Endothelial cell of umbilical vein (primary cell): Measurements from ENCODE around the gene ARL10. TPM values are rescaled to one million over a fixed set of nuclear protein-coding genes. Genes with fewer than 3 reads are reported as not detected.

Experiments used
- BruUV-seq: library from RNA; stranded (reverse); fragments of 400-500 nt; replicated peaks from 2 replicates; lab custom pipeline; 2021; lab: Mats Ljungman, UMichigan
- CTCF ChIA-PET: fragments of 300-600, 350-600 bp; sonication (Branson Sonifier 250); formaldehyde crosslinking; loops from one replicate; lab custom pipeline; 2021; ENCODE audit warnings: antibody characterized with exemption, inconsistent platforms; lab: Charles Lee
- POLR2A ChIA-PET: fragments of 300-600, 350-600 bp; sonication (Branson Sonifier 250); formaldehyde crosslinking; loops from one replicate; lab custom pipeline; 2021; ENCODE audit warnings: antibody characterized with exemption, inconsistent platforms; lab: Charles Lee
- DNase-seq: peaks from one replicate; pipeline ENCODE4 v3.0.0-alpha.2; 2011; ENCODE audit warnings: low read depth, low spot score
- FAIRE-seq: peaks from 2 replicates; lab custom pipeline; 2011; peaks lifted over from hg19 to GRCh38; lab: Jason Lieb, UNC
- H2AFZ ChIP-seq: 2 replicates; pipeline ENCODE4 v1.6.0; 2012; ENCODE audit warnings: low read depth, low read length, control low read depth, inconsistent platforms
- H3K27ac ChIP-seq: 2 replicates; pipeline ENCODE4 v1.5.1; 2011; ENCODE audit warnings: low read depth, mild to moderate bottlenecking, control low read depth, low read length, moderate library complexity; ENCODE audit not compliant: insufficient read depth
- H3K27me3 ChIP-seq, 2 experiments: 2 replicates each; pipeline versions ENCODE4 v1.6.0 to v1.6.1; 2011; ENCODE audit warnings: low read length in 2 of 2, mixed read lengths in 1 of 2; ENCODE audit not compliant: control insufficient read depth in 2 of 2, insufficient read depth in 2 of 2
- H3K36me3 ChIP-seq, 2 experiments: 2 replicates in 1 of 2; 3 replicates in 1 of 2; pipeline ENCODE4 v1.5.1; 2011; ENCODE audit warnings: low read length in 2 of 2, mild to moderate bottlenecking in 1 of 2, moderate library complexity in 1 of 2; ENCODE audit not compliant: control insufficient read depth in 2 of 2, insufficient read depth in 2 of 2; ENCODE audit errors: extremely low read depth in 1 of 2
- H3K4me1 ChIP-seq: 3 replicates; pipeline ENCODE4 v1.5.1; 2011; ENCODE audit warnings: mild to moderate bottlenecking, low read length; ENCODE audit not compliant: control insufficient read depth, insufficient read depth; ENCODE audit errors: extremely low read depth
- H3K4me2 ChIP-seq: 2 replicates; pipeline ENCODE4 v1.6.1; 2011; ENCODE audit warnings: low read length, control low read depth, mixed read lengths; ENCODE audit not compliant: insufficient read depth
- H3K4me3 ChIP-seq, 3 experiments: fragments of 200-600 bp in 1 of 3; sonication (generic), shearing (Covaris generic) in 1 of 3; replicated peaks in 1 of 3; 2 replicates each; pipeline ENCODE4 v1.5.1; 2011 to 2016; ENCODE audit warnings: control low read depth in 3 of 3, low read length in 3 of 3, mild to moderate bottlenecking in 2 of 3, inconsistent platforms in 1 of 3, low read depth in 1 of 3, moderate library complexity in 1 of 3; ENCODE audit not compliant: insufficient read depth in 1 of 3
- H3K79me2 ChIP-seq: 2 replicates; pipeline ENCODE4 v1.6.0; 2012; ENCODE audit warnings: low read length, inconsistent platforms; ENCODE audit not compliant: control insufficient read depth, insufficient read depth
- H3K9ac ChIP-seq: replicated peaks from 2 replicates; pipeline ENCODE3; 2011; ENCODE audit warnings: low read length, control low read depth; ENCODE audit not compliant: insufficient read depth; ENCODE audit errors: extremely low read depth
- H3K9me1 ChIP-seq: replicated peaks from 3 replicates; pipeline ENCODE4 v1.6.0; 2011; ENCODE audit warnings: mild to moderate bottlenecking, low read length; ENCODE audit not compliant: control insufficient read depth, insufficient read depth; ENCODE audit errors: extremely low read depth
- H3K9me3 ChIP-seq: replicated peaks from 2 replicates; pipeline ENCODE4 v1.5.1; 2012; ENCODE audit warnings: low read length, inconsistent platforms; ENCODE audit not compliant: control insufficient read depth, insufficient read depth
- H4K20me1 ChIP-seq: replicated peaks from 2 replicates; pipeline ENCODE3; 2011; ENCODE audit warnings: mild to moderate bottlenecking, low read length; ENCODE audit not compliant: control insufficient read depth, insufficient read depth; ENCODE audit errors: extremely low read depth
- EZH2 ChIP-seq: IDR thresholded peaks from 2 replicates; pipeline ENCODE4 v1.6.1; 2012; ENCODE audit warnings: borderline replicate concordance, low read depth, mild to moderate bottlenecking, moderate library complexity, low read length, inconsistent platforms; ENCODE audit not compliant: severe bottlenecking
- FOS ChIP-seq: IDR thresholded peaks from 2 replicates; pipeline ENCODE4 v1.6.1; 2011; ENCODE audit warnings: mild to moderate bottlenecking, low read length, moderate library complexity, borderline replicate concordance; ENCODE audit not compliant: insufficient read depth
- GATA2 ChIP-seq: IDR thresholded peaks from 2 replicates; pipeline ENCODE4 v1.7.0; 2011; ENCODE audit warnings: low read depth, mild to moderate bottlenecking, moderate library complexity, mixed read lengths, low read length; ENCODE audit not compliant: insufficient read length, insufficient read depth
- JUN ChIP-seq: IDR thresholded peaks from 2 replicates; pipeline ENCODE4 v1.6.1; 2011; ENCODE audit warnings: borderline replicate concordance, low read depth; ENCODE audit not compliant: insufficient read length, insufficient read depth
- MAX ChIP-seq: IDR thresholded peaks from 2 replicates; pipeline ENCODE4 v1.6.1; 2011; ENCODE audit not compliant: insufficient read depth, insufficient read length
- MYC ChIP-seq: IDR thresholded peaks from one replicate; pipeline ENCODE4 v1.6.1; 2011; ENCODE audit warnings: mild to moderate bottlenecking, low read depth, low read length
- POLR2A ChIP-seq: IDR thresholded peaks from 2 replicates; pipeline ENCODE4 v1.6.1; 2012; ENCODE audit warnings: low read depth, mild to moderate bottlenecking, control low read depth, low read length
- POLR2AphosphoS5 ChIP-seq: IDR thresholded peaks from 2 replicates; pipeline ENCODE4 v1.6.1; 2012; ENCODE audit warnings: low read depth, mild to moderate bottlenecking, control low read depth, low read length, moderate library complexity; ENCODE audit not compliant: insufficient read depth
- dilution Hi-C: fragments of 300-500 bp; cut with MboI; formaldehyde crosslinking; loops from one replicate; pipeline ENCODE4 v1.15.0; 2019; ENCODE audit warnings: low sequenced_read_pairs; ENCODE audit not compliant: extremely low pct_ligation_motif_present
- intact Hi-C: fragments of 100-400 bp; cut with micrococcal nuclease; formaldehyde crosslinking; loops from one replicate; pipeline ENCODE4 v1.10.0; 2022
- polyA plus RNA-seq, 4 experiments: library from polyadenylated mRNA; depleted of rRNA in 3 of 4; stranded (reverse) in 3 of 4; unstranded in 1 of 4; fragments of >200 nt; gene quantifications; 2 replicates each; pipeline versions ENCODE4 v1.2.1 to v1.2.3, GENCODE V29; 2011 to 2012; ENCODE audit warnings: missing spikeins in 1 of 4
- total RNA-seq: library from RNA; stranded (reverse); gene quantifications from 2 replicates; pipeline ENCODE4 v1.2.3, GENCODE V29; 2021
- TF ChIP-seq, protein P1 (sequence below), 2 donors: IDR thresholded peaks; 1 replicate in 1 of 2; 2 replicates in 1 of 2; pipeline ENCODE4 v1.5.1; 2011; ENCODE audit warnings: low read length in 2 of 2, mild to moderate bottlenecking in 2 of 2, moderate library complexity in 2 of 2, control low read depth in 1 of 2, inconsistent platforms in 1 of 2, low read depth in 1 of 2; ENCODE audit not compliant: insufficient read depth in 1 of 2; ENCODE audit errors: extremely low read depth in 1 of 2

The ARL10 gene
- total and polyA plus RNA-seq, 2 donors (not counting 3 experiments of a cell fraction or from before 2014, with no cell fraction given) = 7.7 to 20.7 TPM

DNA sequence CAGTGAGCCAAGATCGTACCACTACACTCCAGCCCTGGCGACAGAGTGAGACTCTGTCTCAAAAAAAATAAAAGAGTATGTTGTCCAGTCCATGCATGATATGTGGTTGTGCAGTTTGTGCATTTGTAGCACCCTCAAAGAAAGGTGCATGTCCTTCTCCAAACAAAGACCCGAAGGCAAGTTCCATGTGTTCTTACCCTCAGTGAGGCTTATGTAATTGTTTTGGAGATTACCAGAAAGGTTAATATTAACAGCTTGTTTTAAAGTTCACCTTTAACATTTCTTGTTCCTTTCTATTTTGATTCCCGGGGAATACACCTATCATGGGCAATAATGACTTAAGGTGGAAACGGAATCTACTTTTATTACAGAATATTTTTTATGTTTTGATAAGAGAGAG lies 26.0 kb upstream of the ARL10 start:
- intact Hi-C loops = no loop called here
- no peak overlapping the region for H3K4me2 ChIP-seq
- BruUV-seq = no TSS peak
- DNase-seq = no peak
- H3K9me1 ChIP-seq = no peaks in the 10 kb centered on the region
- no peak overlapping the region for H3K4me3 ChIP-seq
- ChIA-PET CTCF (interaction anchor here (1.1 kb wide), 1 partner anchor 13 kb away, joined by 3 read pairs; no protein-coding TSS in a partner anchor), POLR2A (no interaction called here)
- no peak for TF ChIP-seq GATA2
- TF ChIP-seq MYC = no peak
- TF ChIP-seq POLR2A = no peak
- no peak for TF ChIP-seq EZH2
- no peak for TF ChIP-seq JUN
- no peak for TF ChIP-seq POLR2AphosphoS5
- TF ChIP-seq FOS = no peak
- no peak for TF ChIP-seq MAX
- TF ChIP-seq, protein P1, sequence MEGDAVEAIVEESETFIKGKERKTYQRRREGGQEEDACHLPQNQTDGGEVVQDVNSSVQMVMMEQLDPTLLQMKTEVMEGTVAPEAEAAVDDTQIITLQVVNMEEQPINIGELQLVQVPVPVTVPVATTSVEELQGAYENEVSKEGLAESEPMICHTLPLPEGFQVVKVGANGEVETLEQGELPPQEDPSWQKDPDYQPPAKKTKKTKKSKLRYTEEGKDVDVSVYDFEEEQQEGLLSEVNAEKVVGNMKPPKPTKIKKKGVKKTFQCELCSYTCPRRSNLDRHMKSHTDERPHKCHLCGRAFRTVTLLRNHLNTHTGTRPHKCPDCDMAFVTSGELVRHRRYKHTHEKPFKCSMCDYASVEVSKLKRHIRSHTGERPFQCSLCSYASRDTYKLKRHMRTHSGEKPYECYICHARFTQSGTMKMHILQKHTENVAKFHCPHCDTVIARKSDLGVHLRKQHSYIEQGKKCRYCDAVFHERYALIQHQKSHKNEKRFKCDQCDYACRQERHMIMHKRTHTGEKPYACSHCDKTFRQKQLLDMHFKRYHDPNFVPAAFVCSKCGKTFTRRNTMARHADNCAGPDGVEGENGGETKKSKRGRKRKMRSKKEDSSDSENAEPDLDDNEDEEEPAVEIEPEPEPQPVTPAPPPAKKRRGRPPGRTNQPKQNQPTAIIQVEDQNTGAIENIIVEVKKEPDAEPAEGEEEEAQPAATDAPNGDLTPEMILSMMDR (IDR thresholded peaks at IDR 0.05; ENCODE audit: extremely low read depth in 1 of 2, insufficient read depth in 1 of 2, low read depth in 1 of 2, low read length in 2 of 2) = no peak
- H4K20me1 ChIP-seq = no peaks in the 10 kb centered on the region
- H2AFZ ChIP-seq = no peak overlapping the region
- H3K9me3 ChIP-seq = no peaks in the 10 kb centered on the region
- no peaks in the 10 kb centered on the region for H3K27me3 ChIP-seq
- peaks cover 2 to 5% of the 10 kb centered on the region in 2 experiments for H3K36me3 ChIP-seq
- dilution Hi-C loops = no loop called here
- H3K27ac ChIP-seq = no peak overlapping the region
- no peaks in the 10 kb centered on the region for H3K79me2 ChIP-seq
- FAIRE-seq = no peak
- H3K9ac ChIP-seq = no peak overlapping the region
- no peaks in the 10 kb centered on the region for H3K4me1 ChIP-seq
